GM19023 (cell line): ENCODE results near the gene MLANA.

Experiments
- ATAC-seq: cut with Tn5 transposase; IDR thresholded peaks from one replicate; pipeline ENCODE4 v1.9.1; 2021; ENCODE audit warnings: mild to moderate bottlenecking, moderate library complexity; ENCODE audit not compliant: unreplicated experiment

MLANA gene

DNA sequence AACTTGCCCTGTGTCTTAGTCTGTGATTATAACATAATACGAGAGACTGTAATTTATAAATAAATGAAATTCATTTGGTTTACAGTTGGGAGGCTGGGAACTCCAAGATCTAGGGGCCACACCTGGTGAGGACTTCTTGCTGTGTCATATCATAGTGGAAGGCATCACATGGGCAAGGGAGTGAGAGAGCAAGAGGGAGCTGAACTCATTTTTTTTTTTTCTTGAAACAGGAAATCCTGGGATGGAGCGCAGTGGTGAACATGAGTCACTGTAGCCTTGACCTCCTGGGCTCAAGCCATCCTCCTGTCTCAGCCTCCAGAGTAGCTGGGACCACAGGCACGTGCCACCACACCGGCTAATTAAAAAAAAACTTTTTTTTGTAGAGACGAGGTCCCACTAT, 7.2 kb downstream of the MLANA start:
- no peak for ATAC-seq

DNA sequence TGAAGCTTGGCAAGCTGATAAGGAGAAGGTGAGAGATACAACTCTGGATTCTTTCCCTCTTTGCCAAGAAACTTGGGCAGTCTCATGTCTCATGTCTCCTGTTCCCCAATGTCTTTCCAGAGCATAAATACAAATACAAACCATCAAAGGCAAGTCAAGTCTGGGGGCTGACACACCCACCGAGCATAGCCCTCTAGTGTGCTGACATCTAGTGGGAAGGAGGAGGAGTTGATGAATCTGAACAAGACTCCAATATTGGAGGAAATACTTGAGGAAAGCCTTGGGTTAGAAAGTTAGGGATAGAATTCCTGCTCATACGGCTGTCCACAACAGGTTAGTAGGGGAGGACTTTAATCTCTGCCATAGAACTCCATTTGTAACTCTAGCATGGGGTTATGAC, 8.6 kb downstream of the MLANA start:
- no peak for ATAC-seq

DNA sequence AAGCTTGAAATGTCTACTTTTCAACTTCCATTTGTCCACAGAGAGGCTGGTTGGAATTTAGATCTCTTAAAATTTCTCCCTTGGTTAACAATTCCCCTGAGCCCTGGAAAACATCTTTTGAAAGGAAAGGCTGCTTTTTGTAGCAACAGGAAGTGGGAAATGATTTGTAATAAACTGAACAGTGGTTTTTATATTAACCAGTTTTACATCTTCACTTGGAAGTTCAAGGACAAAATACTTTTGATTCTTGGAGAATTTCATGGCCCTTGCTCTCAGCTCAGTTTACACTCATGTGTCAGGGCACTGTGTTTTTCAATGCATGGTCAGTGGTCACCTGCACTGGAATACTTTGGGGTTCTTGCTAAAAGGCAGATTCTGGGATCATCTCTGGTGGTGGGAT, 9.9 kb downstream of the MLANA start:
- ATAC-seq = no peak

DNA sequence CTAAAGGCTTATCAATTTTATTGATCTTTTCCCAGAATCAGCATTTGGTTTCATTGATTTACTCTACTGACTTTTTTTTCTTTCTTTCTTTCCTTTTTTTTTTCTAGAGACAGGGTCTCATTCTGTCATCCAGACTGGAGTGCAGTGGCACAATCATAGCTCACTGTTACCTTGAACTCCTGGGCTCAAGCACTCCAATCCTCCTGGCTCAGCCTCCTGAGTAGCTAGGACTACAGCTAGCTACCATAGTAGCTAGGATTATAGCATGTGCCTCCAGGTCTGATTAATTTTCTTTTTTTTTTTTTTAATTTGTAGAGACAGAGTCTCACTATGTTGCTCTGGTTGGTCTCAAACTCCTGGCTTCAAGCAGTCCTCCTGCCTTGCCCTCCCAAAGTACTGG, 11.7 kb downstream of the MLANA start:
- ATAC-seq = no peak

DNA sequence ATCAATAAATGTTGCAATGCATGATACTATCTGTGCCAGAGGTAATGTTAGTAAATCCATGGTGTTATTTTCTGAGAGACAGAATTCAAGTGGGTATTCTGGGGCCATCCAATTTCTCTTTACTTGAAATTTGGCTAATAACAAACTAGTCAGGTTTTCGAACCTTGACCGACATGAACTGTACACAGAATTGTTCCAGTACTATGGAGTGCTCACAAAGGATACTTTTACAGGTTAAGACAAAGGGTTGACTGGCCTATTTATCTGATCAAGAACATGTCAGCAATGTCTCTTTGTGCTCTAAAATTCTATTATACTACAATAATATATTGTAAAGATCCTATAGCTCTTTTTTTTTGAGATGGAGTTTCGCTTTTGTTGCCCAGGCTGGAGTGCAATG, 18.2 kb downstream of the MLANA start:
- ATAC-seq = no peak

DNA sequence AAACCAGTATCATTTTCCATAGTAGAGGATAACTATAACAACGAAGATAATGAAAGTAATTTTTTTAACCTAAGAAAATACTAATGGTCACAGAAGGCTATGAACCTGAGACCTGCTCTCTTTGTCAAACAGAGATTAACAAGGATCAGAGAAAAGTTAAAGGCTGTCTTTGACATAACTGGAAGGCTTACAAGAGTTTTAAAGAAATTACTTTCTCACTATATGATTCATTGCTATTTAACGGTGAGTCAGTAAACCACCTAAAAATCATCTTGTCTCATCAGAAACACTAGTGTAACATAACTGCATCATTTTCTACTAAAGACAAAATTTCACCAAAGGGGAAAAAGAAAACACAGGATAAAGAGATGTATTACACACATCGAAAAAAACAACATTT, 19.3 kb downstream of the MLANA start:
- no peak for ATAC-seq

DNA sequence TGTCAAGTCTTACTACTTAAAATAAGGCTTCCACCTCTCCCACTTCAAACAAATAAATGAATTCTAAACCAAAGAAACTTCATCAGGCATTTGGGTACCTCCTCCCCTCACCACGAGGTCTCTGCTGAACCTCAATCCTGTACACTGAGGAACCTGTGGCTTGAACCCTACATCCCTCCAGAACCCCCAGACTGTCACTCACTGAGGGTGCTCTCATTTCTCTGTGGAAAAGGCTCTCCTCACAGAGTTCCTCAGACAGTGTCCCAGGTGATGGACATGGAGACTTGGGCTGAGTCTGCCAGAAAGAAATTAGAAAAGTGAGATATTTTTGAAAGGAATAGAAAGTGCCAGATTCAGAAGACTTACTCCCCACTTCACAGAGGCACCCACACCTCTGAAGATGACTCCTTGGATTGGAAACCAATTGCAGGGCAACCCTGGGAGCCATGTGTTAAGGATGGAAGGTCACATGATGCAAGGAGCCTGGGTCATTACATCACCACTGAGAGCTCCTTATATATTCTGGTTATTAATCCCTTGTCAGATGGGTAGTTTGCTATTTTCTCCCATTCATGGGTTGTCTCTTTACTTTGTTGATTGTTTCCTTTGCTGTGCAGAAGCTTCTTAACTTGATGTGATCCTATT, 19.8 kb downstream of the MLANA start:
- no peak for ATAC-seq

DNA sequence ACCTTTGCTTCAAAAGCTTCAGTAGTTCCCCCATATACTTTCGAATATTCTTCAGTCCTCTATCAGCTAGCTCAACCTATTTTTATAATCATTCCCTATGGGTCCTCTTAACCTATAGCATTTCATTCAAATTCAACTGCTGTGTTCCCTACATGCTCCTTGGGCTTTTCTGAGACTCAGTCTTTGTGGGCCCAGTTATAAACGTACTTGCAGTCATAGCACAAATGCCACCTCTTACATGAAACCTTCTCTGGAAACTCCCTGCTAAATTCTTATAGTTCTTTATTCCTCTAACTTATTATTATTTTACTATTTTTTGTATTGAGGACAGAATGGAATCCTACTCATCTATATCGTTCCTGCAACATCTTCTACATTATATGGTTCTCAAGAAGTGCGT, 24.7 kb downstream of the MLANA start:
- ATAC-seq = no peak

DNA sequence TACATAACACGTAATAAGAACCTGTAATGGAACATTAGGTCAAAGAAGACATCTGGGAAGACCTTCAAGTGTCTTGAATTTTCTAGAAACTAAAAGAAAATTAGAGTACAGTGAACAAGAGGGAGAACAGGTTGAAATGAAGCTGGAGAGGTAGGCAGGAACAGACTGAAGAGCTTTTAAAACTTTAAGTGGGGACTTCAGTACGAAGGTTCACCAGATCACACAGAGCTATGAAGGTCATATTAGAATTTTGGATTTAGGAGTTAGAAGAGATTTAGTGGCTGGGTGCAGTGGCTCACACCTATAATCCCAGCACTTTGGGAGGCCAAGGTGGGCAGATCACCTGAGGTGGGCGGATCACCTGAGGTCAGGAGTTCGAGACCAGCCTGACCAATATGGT, 26.6 kb downstream of the MLANA start:
- no peak for ATAC-seq

DNA sequence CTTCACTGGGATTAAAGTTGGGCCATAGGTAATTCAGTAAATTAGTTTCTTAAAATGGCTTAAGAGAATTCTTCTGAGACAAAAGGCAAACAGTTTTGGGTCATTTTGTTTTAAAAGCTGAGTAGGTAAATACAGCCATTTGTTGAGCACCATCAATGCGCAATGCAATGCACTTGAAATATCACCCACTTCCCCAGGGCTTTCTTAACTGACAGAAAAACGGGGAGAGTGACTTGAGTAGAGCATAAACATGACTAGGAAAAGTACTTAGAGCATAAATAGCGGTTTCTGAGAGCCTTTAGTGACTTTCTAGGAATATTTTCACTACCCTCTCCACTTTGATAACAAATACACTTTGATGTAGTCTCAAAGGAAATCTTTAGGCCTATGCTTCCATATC, 27.2 kb downstream of the MLANA start:
- ATAC-seq = no peak

DNA sequence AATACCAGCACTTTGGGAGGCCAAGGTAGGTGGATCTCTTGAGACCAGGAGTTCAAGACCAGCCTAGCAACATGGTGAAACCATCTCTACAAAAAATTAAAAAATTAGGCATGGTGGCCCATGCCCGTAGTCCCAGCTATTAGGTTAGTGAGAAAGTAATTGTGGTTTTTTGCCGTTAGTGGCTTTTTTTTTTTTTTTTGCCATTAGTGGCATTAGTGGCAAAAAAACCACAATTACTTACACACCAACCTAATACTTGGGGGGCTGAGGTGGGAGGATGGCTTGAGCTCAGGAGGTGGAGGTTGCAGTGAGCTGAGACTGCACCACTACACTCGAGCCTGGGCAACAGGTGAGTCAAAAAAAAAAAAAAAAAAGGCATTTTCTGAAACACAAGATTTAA, 27.8 kb downstream of the MLANA start:
- no peak for ATAC-seq

DNA sequence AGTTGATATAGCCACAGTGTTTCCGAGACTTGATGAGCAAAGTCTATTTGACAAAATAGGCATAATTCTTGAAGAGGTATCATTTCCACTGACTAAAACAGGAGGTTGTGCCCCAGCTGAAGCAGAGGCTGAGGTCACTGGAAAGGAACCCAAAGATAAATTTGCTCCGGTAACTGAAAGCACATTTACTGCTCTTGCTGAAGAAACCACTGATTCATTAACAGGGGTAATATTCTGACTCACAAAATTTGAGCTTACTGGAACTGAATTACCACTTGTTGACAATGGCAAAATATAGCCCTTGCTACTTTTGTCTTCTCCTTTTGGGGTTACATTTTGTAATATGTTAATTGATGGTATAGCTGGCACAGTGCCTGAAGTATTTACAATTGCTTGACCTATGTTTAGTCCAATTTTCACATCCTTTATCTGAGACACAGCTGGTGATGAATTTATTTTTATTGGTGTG, 30.2 kb downstream of the MLANA start:
- peak; percentile 88 for ATAC-seq

DNA sequence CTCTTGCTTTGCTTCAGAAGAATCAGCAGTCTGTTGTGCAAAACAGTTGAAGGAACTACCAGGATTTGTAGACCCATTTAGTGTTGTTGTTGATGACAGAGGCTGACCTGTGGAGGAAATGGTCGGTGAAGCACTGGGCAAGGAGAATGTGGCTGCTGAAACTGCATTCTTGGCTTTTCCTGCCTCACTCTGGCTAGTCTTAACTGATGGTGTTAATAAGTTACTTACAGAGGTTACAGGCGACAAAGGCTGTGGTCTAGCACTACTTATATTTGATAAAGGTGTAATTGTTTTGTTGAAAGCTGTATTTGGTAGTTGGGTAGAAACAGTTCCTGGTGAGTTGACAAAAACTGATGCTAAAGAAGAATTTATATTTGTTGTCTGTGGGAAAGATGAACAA, 31.5 kb downstream of the MLANA start:
- ATAC-seq = no peak

DNA sequence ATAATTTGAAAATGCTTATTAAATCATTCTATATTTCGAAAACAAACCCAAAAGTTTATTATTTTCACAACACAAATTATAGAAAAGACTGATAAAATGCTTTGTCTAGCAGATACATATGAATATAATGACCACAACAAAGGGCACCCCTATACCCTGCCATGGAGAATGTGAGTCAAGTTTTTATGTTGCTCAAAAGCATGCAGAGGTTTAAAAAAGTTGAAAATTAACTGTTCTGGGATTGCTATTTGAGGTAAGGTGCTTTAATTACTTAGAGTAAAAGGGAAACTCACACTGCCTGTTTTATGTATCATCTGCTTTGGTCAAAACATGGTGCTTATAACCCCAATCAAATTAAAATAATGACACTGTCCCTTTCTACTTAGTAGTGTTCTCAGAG, 41.0 kb downstream of the MLANA start:
- ATAC-seq = no peak

DNA sequence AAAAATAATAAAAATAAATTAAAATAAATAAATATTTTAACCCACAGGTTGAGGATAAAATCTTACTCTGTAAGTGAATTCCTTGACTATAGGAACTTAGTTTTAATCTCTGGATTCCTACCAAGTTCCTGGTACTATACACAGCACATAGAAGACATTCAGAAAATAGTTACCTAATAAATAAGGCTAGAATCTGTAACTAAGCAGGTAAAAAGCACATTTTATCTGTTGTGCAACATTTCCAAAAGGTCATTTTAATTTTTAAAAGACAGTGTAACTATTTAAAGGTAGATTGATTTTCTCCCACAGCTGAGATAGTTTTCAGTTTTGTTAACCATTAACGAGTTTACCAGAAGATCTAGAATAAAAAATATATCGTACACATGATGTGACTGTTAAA, 47.8 kb downstream of the MLANA start:
- ATAC-seq = no peak

DNA sequence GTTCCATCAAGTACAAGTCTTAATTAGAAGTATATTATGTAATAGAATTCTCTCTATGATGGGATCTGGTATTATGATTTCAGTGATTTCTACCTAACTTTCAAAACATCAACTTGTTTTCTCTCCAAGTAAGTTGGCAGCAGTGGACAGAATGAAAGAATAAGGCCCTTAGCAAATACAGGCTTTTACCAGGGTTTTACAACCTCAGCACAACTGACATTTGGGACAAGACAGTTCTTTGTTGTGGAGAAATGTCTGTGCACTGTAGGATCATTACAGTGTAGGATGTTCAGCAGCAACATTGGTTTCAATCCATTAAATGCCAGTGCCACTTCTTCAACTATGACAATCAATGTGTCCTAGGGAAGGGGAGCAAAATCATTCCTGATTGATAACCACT, 48.8 kb downstream of the MLANA start:
- ATAC-seq = no peak

DNA sequence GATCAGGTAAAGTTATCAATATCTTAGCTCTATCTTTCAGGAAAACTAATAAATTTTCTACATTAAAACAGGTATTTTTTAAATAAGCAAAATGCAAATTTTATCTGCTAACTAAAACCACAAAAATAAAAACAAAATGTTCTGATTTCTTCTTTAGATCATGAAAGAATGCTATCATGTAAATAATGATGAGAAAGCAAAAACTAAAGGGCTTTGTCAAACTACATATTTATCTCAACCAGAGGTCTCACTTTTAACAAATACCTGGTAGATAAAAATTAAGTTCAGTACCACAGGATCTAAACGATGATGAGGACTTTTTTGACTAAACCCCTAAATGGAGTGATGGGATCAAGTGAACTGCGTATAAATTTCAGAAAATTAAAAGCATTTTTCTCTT, 50.5 kb downstream of the MLANA start:
- ATAC-seq = no peak

DNA sequence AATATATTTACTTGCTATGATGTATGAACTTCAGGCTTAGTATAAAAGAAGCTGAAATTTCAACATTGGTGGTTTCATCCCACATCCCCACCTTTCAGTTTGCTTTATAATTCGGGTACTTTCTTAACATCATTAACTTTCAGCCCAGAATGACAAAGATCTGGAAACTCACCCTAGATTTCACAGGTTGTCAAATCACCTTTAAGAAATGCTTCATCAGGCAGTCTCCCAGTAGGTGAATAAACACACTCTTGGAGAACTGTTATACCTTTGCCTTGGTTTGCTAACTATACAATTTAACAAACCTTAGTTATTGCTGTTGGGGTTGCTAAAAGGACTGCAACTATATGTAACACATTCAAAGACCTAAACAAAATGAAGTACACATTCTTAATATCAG, 54.4 kb downstream of the MLANA start:
- ATAC-seq = no peak

DNA sequence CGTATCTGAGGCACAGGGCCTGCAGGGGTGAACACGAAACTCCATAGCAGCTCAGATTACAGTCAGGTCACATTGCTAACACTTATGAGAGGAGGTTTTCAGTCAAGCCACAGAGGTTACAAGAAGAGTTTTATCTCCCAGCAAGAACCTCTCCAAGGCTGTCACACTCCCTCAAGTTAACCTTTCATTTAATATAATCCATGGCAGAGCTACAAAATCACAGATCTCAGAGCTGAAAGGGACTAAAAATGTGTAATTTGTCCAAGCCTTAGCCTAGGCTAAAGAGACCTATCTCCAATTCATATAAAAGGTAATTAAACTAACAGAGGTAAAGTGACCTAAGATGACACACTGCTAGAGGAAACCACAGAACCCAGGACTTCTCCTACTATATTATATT, 57.2 kb downstream of the MLANA start:
- ATAC-seq = peak; percentile 64

DNA sequence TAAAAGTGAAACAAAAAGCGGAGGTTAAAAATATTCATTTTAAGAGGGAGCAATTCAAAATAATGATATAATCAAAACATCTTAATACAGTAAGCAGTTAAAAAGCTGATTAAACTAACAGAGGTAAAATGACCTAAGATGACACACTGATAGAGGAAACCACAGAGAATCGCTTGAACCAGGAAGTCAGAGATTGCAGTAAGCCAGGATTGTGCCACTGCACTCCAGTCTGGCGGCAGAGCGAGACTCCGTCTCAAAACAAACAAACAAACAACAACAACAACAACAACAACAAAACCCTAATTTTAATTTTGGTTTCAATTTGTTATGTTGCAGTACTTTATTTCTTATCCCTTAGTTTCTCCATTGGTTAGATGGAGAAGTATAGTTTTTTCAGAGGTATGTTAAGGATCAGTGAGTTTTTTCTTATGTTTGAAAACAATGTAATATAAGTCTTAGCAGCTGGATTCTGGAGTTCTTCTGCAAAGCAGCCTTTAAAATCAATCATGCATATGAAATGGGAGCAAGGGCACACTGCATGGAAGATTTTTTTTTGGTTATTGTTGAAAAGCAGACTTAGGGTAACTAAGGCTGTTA, 58.5 kb downstream of the MLANA start:
- ATAC-seq = no peak

DNA sequence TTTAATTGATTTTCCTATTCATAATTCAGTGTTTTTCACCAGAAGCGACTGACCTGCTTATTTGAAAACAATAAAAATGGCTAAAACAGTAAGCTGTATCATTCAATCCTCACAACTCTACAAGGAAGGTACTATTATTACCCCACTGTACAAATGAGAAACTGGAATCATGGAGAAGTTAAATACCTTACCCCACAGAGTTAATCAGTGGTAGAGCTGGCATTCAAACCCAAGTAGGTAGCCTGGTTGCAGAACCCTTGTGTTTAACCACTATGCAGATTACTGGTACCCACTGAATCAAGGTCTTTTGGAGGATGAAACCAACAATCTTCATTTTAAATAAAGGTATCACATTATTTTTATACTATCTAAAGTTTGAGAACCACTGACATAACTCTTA, 59.6 kb downstream of the MLANA start:
- no peak for ATAC-seq

DNA sequence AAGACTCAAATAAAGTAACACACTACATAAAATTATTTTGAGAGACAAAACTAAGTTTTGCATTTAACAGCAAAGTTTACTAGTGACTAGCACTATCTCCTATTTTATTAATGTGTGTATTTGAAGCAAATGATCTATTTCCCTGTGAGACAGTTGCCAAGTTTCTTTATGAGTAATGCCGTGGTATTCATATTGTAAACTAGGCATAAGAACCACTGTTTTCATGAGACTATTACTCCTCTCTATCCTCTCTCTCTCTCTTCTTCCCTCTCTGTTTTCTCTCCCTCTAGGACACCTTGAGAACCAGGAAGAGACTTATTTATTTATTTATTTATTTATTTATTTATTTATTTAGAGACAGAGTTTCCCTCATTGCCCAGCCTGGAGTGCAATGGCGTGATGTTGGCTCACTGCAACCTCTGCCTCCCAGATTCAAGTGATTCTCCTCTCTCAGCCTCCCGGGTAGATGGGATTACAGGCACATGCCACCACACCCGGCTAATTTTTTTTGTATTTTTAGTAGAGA, 61.1 kb downstream of the MLANA start:
- ATAC-seq = no peak
